GM12864 (cell line): ENCODE measurements around the gene FYCO1.
"Not testable (repeated sequence)": the region's sequence is repeated elsewhere in the genome, so short reads cannot be mapped to it uniquely, and the experiment has no call there.

Source experiments
- DNase-seq: peaks from one replicate; pipeline ENCODE4 v3.0.0-alpha.2; 2011; ENCODE audit warnings: low read depth
- H3K4me3 ChIP-seq: 2 replicates; pipeline ENCODE4 v1.5.1; 2011; ENCODE audit warnings: mild to moderate bottlenecking, low read depth, low read length, control low read depth
- CTCF ChIP-seq: IDR thresholded peaks from 2 replicates; pipeline ENCODE4 v1.5.1; 2011; ENCODE audit warnings: low read depth, mild to moderate bottlenecking, moderate library complexity, low read length, control low read depth, inconsistent platforms; ENCODE audit errors: missing control alignments

The FYCO1 gene

GRCh38 chr3:45995236-45996192 is at the start of gene FYCO1:
TSS of gene FYCO1 (minus strand) at chr3:45995824. CDS start at chr3:45984910, 10,914 bp downstream.
- peak within 1 kb of the TSS; percentile 82 for H3K4me3 ChIP-seq
- DNase-seq, result peak; percentile 75
- TF ChIP-seq CTCF, result no peak

GRCh38 chr3:46038916-46039315 is 43.3 kb upstream of the FYCO1 start:
- DNase-seq, result no peak
- TF ChIP-seq CTCF, result no peak
- H3K4me3 ChIP-seq, result no peak overlapping the region

- DNase-seq, result not testable (repeated sequence)
These were observed 42.4 kb upstream of the FYCO1 start for GRCh38 chr3:46038071-46038470.

GRCh38 chr3:46036191-46036590 is 40.6 kb upstream of the FYCO1 start:
- DNase-seq, result no peak
- no peak overlapping the region for H3K4me3 ChIP-seq
- TF ChIP-seq CTCF, result no peak

More at GRCh38 chr3:46038071-46038470, 42.4 kb upstream of the FYCO1 start:
- H3K4me3 ChIP-seq, result not testable (repeated sequence)

GRCh38 chr3:46031747-46032146 is 36.1 kb upstream of the FYCO1 start:
- TF ChIP-seq CTCF, result no peak
- H3K4me3 ChIP-seq, result no peak overlapping the region
- DNase-seq, result no peak

GRCh38 chr3:46031269-46031668 is 35.6 kb upstream of the FYCO1 start:
- H3K4me3 ChIP-seq, result no peak overlapping the region
- TF ChIP-seq CTCF, result no peak
- no peak for DNase-seq

- TF ChIP-seq CTCF, result no peak
- no peak overlapping the region for H3K4me3 ChIP-seq
- no peak for DNase-seq
These were observed 35.0 kb upstream of the FYCO1 start for GRCh38 chr3:46030626-46031025.
